Neural cell (in vitro differentiated cells): Measurements from ENCODE around the gene B4GALT5. TPM values are rescaled to one million over a fixed set of nuclear protein-coding genes. Genes with fewer than 3 reads are reported as not detected.
"Not testable (repeated sequence)": the region's sequence is repeated elsewhere in the genome, so short reads cannot be mapped to it uniquely, and the experiment has no call there.

Source experiments
- H2AFZ ChIP-seq: fragments of 200-600, 300-800 bp; sonication (generic), shearing (Covaris generic); 2 replicates; pipeline ENCODE4 v1.6.0; 2014; ENCODE audit warnings: low read depth, mild to moderate bottlenecking, antibody characterized with exemption, low read length, moderate library complexity
- H3F3A ChIP-seq: fragments of 200-600 bp; shearing (Covaris generic); 2 replicates; pipeline ENCODE4 v1.6.1; 2016; ENCODE audit warnings: mild to moderate bottlenecking, moderate library complexity, mixed read lengths, antibody characterized with exemption, low read length; ENCODE audit not compliant: insufficient read depth, poor library complexity, severe bottlenecking
- H3K27ac ChIP-seq: fragments of 200-600, 300-800 bp; sonication (generic), shearing (Covaris generic); 2 replicates; pipeline ENCODE4 v1.5.1; 2014; ENCODE audit warnings: mild to moderate bottlenecking, low read length, moderate library complexity
- H3K27me3 ChIP-seq: fragments of 300-800, 200-600 bp; sonication (generic), shearing (Covaris generic); 2 replicates; pipeline ENCODE4 v1.6.0; 2014; ENCODE audit warnings: mild to moderate bottlenecking, low read depth, low read length, moderate library complexity; ENCODE audit not compliant: insufficient read depth
- H3K36me3 ChIP-seq: fragments of 300-800, 200-600 bp; sonication (generic), shearing (Covaris generic); 2 replicates; pipeline ENCODE4 v1.5.1; 2014; ENCODE audit warnings: mild to moderate bottlenecking, antibody characterized with exemption, low read length, moderate library complexity; ENCODE audit not compliant: insufficient read depth
- H3K4me2 ChIP-seq: fragments of 300-800, 200-600 bp; sonication (generic), shearing (Covaris generic); 2 replicates; pipeline ENCODE4 v1.6.0; 2014; ENCODE audit warnings: mild to moderate bottlenecking, low read length
- H3K4me3 ChIP-seq: fragments of 300-800, 200-600 bp; sonication (generic), shearing (Covaris generic); 2 replicates; pipeline ENCODE4 v1.5.1; 2014; ENCODE audit warnings: mild to moderate bottlenecking, low read length, moderate library complexity
- H3K79me2 ChIP-seq: fragments of 200-600 bp; shearing (Covaris generic); replicated peaks from 2 replicates; pipeline ENCODE4 v1.6.0; 2014; ENCODE audit warnings: mild to moderate bottlenecking, low read length, moderate library complexity; ENCODE audit not compliant: insufficient read depth
- H3K9ac ChIP-seq: fragments of 300-800, 200-600 bp; sonication (generic), shearing (Covaris generic); 2 replicates; pipeline ENCODE4 v1.6.1; 2016; ENCODE audit warnings: mild to moderate bottlenecking, low read length, mixed read lengths
- H3K9me2 ChIP-seq: fragments of 200-600 bp; shearing (Covaris generic); 2 replicates; pipeline ENCODE4 v1.6.1; 2016; ENCODE audit warnings: mild to moderate bottlenecking, low read length, mixed read lengths; ENCODE audit not compliant: insufficient read depth
- H3K9me3 ChIP-seq: fragments of 200-600, 300-800 bp; sonication (generic), shearing (Covaris generic); 2 replicates; pipeline ENCODE4 v1.6.1; 2016; ENCODE audit warnings: mild to moderate bottlenecking, mixed run types, low read length, moderate library complexity, mixed read lengths
- H4K20me1 ChIP-seq: fragments of 200-600 bp; shearing (Covaris generic); 2 replicates; pipeline ENCODE4 v1.6.1; 2016; ENCODE audit warnings: mild to moderate bottlenecking, mixed run types; ENCODE audit not compliant: insufficient read depth
- CTCF ChIP-seq: fragments of 450-650 bp; IDR thresholded peaks from 2 replicates; pipeline ENCODE4 v1.5.1; 2014; ENCODE audit warnings: antibody characterized with exemption, mild to moderate bottlenecking, moderate library complexity; ENCODE audit not compliant: poor library complexity, severe bottlenecking
- EP300 ChIP-seq: fragments of 450-650 bp; conservative IDR thresholded peaks from 2 replicates; pipeline ENCODE4 v1.6.1; 2014; ENCODE audit warnings: antibody characterized with exemption, mild to moderate bottlenecking, moderate library complexity; ENCODE audit not compliant: poor library complexity, severe bottlenecking
- EZH2 ChIP-seq: fragments of 200-600, 300-800 bp; shearing (Covaris generic), sonication (generic); IDR thresholded peaks from 2 replicates; pipeline ENCODE4 v1.6.1; 2014; ENCODE audit warnings: antibody characterized with exemption, low read length, borderline replicate concordance, mild to moderate bottlenecking; ENCODE audit not compliant: insufficient read depth, poor library complexity, severe bottlenecking
- MXI1 ChIP-seq: fragments of 450-650 bp; conservative IDR thresholded peaks from 2 replicates; pipeline ENCODE4 v1.6.1; 2014; ENCODE audit warnings: antibody characterized with exemption, mild to moderate bottlenecking; ENCODE audit not compliant: poor library complexity, severe bottlenecking
- POLR2AphosphoS5 ChIP-seq: IDR thresholded peaks from 2 replicates; pipeline ENCODE4 v1.6.1; 2012
- RAD21 ChIP-seq: fragments of 450-650 bp; conservative IDR thresholded peaks from 2 replicates; pipeline ENCODE4 v1.6.1; 2014; ENCODE audit warnings: antibody characterized with exemption, mild to moderate bottlenecking, moderate library complexity
- REST ChIP-seq: IDR thresholded peaks from 2 replicates; pipeline ENCODE4 v1.6.1; 2012; ENCODE audit warnings: borderline replicate concordance
- SMC3 ChIP-seq: fragments of 450-650 bp; conservative IDR thresholded peaks from 2 replicates; pipeline ENCODE4 v1.6.1; 2014; ENCODE audit warnings: antibody characterized with exemption, mild to moderate bottlenecking, moderate library complexity; ENCODE audit not compliant: poor library complexity
- TAF1 ChIP-seq: IDR thresholded peaks from 2 replicates; pipeline ENCODE4 v1.6.1; 2012; ENCODE audit warnings: low read depth
- polyA plus RNA-seq: library from polyadenylated mRNA; depleted of rRNA; stranded (reverse); fragments of >200 nt; gene quantifications from 2 replicates; pipeline ENCODE4 v1.2.3, GENCODE V29; 2014

B4GALT5 gene
- polyA plus RNA-seq, 1 donor from 2014 or later: 34.7 TPM

GRCh38 chr20:49706630-49707091 is 7.0 kb downstream of the B4GALT5 start:
- no peak overlapping the region for H2AFZ ChIP-seq
- peaks cover 65% of the 10 kb centered on the region for H3K79me2 ChIP-seq
- H3K27ac ChIP-seq: no peak overlapping the region
- H4K20me1 ChIP-seq: no peaks in the 10 kb centered on the region
- H3K36me3 ChIP-seq: no peaks in the 10 kb centered on the region
- no peak overlapping the region for H3K4me2 ChIP-seq
- no peaks in the 10 kb centered on the region for H3K9me3 ChIP-seq
- TF ChIP-seq REST (no peak), MXI1 (no peak), EZH2 (no peak), POLR2AphosphoS5 (no peak), CTCF (no peak), TAF1 (no peak), EP300 (no peak), SMC3 (no peak), RAD21 (no peak)
- no peaks in the 10 kb centered on the region for H3K27me3 ChIP-seq
- H3K9me2 ChIP-seq: no peaks in the 10 kb centered on the region
- no peak overlapping the region for H3K4me3 ChIP-seq
- H3F3A ChIP-seq: no peaks in the 10 kb centered on the region
- no peak overlapping the region for H3K9ac ChIP-seq

DNA sequence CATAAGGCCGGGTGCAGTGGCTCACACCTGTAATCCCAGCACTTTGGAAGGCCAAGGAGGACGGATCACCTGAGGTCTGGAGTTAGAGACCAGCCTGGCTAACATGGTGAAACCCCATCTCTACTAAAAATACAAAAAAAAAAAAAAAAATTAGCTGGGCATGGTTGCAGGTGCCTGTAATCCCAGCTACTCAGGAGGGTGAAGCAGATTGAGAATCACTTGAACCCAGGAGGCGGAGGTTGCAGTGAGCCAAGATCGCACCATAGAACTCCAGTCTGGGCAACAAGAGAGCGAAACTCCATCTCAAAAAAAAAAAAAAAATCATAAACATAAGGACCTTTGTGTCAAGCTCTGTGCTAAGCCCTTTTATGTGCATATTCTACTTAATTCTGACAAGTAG is 7.8 kb downstream of the B4GALT5 start:
- H3F3A ChIP-seq, H3K27me3 ChIP-seq, H3K9me3 ChIP-seq, H2AFZ ChIP-seq, H3K27ac ChIP-seq, H3K36me3 ChIP-seq, H4K20me1 ChIP-seq, H3K4me2 ChIP-seq, H3K9me2 ChIP-seq, H3K4me3 ChIP-seq, H3K9ac ChIP-seq: not testable (repeated sequence)
- H3K79me2 ChIP-seq: peaks cover 64% of the 10 kb centered on the region

GRCh38 chr20:49705358-49705757 is 8.3 kb downstream of the B4GALT5 start:
- Histone ChIP-seq H2AFZ (no peak overlapping the region), H4K20me1 (no peaks in the 10 kb centered on the region), H3K79me2 (peaks cover 65% of the 10 kb centered on the region), H3K9ac (no peak overlapping the region), H3K4me3 (no peak overlapping the region), H3F3A (no peaks in the 10 kb centered on the region), H3K9me2 (no peaks in the 10 kb centered on the region), H3K36me3 (no peaks in the 10 kb centered on the region), H3K4me2 (no peak overlapping the region), H3K9me3 (no peaks in the 10 kb centered on the region), H3K27me3 (no peaks in the 10 kb centered on the region), H3K27ac (no peak overlapping the region)
- TF ChIP-seq TAF1 (no peak), CTCF (no peak), EZH2 (no peak), REST (no peak), EP300 (no peak), RAD21 (no peak), SMC3 (no peak), MXI1 (no peak), POLR2AphosphoS5 (no peak)
